Glutamatergic neuron (in vitro differentiated cells): ENCODE data around the gene PLEKHM2. TPM values are rescaled to one million over a fixed set of nuclear protein-coding genes. Genes with fewer than 3 reads are reported as not detected.

Experiments
- DNase-seq: peaks from one replicate; pipeline ENCODE4 v3.0.0; 2022
- H3K27ac Mint-ChIP-seq: one replicate; pipeline ENCODE4 v1.8.0; 2020; ENCODE audit warnings: mild to moderate bottlenecking, mixed read lengths, inconsistent platforms; ENCODE audit not compliant: unreplicated experiment
- H3K27me3 Mint-ChIP-seq: one replicate; pipeline ENCODE4 v1.8.0; 2020; ENCODE audit warnings: mild to moderate bottlenecking, moderate library complexity, mixed read lengths, inconsistent platforms; ENCODE audit not compliant: unreplicated experiment
- H3K36me3 Mint-ChIP-seq: one replicate; pipeline ENCODE4 v1.8.0; 2020; ENCODE audit warnings: mild to moderate bottlenecking, mixed read lengths, inconsistent platforms; ENCODE audit not compliant: unreplicated experiment
- H3K4me1 Mint-ChIP-seq: one replicate; pipeline ENCODE4 v1.8.0; 2020; ENCODE audit warnings: mild to moderate bottlenecking, low read depth, mixed read lengths, inconsistent platforms; ENCODE audit not compliant: unreplicated experiment
- H3K4me3 Mint-ChIP-seq: one replicate; pipeline ENCODE4 v1.8.0; 2020; ENCODE audit warnings: mild to moderate bottlenecking, mixed read lengths, inconsistent platforms; ENCODE audit not compliant: unreplicated experiment
- H3K9me3 Mint-ChIP-seq: one replicate; pipeline ENCODE4 v1.8.0; 2020; ENCODE audit warnings: mild to moderate bottlenecking, moderate library complexity, mixed read lengths, inconsistent platforms; ENCODE audit not compliant: unreplicated experiment
- CTCF ChIP-seq: fragments of 200-600 bp; sonication (generic); IDR thresholded peaks from one replicate; pipeline ENCODE4 v1.5.0; 2021; ENCODE audit not compliant: partially characterized antibody, unreplicated experiment
- total RNA-seq: library from RNA; stranded (reverse); fragmentation: NEBNext Ultra II Directional; extraction: Animal tissue kit (Norgen Biotek cat#: 25700); gene quantifications from one replicate; pipeline ENCODE4 v1.2.1, GENCODE V29; 2021; ENCODE audit not compliant: unreplicated experiment

The PLEKHM2 gene
- total RNA-seq, 1 donor from 2014 or later: 66.9 TPM

- no peak for DNase-seq
- Mint-ChIP-seq H3K27me3 (peaks cover 5% of the 10 kb centered on the region), H3K36me3 (no peaks in the 10 kb centered on the region), H3K27ac (no peak overlapping the region), H3K4me3 (no peak overlapping the region), H3K9me3 (peaks cover 7% of the 10 kb centered on the region), H3K4me1 (peaks cover 15% of the 10 kb centered on the region)
- no peak for TF ChIP-seq CTCF
These were observed 47.9 kb downstream of the PLEKHM2 start for GRCh38 chr1:15731735-15732685.

- no peak for TF ChIP-seq CTCF
- peaks cover 11% of the 10 kb centered on the region for H3K4me1 Mint-ChIP-seq
- peaks cover 7% of the 10 kb centered on the region for H3K9me3 Mint-ChIP-seq
- H3K27ac Mint-ChIP-seq: no peak overlapping the region
- H3K36me3 Mint-ChIP-seq: no peaks in the 10 kb centered on the region
- peaks cover 8% of the 10 kb centered on the region for H3K27me3 Mint-ChIP-seq
- no peak for DNase-seq
- no peak overlapping the region for H3K4me3 Mint-ChIP-seq
These were observed 48.6 kb downstream of the PLEKHM2 start for GRCh38 chr1:15732686-15733081.

GRCh38 chr1:15733218-15733725 lies 49.2 kb downstream of the PLEKHM2 start:
- Mint-ChIP-seq H3K4me3 (no peak overlapping the region), H3K4me1 (peaks cover 7% of the 10 kb centered on the region), H3K9me3 (peaks cover 7% of the 10 kb centered on the region), H3K27me3 (peaks cover 8% of the 10 kb centered on the region), H3K36me3 (no peaks in the 10 kb centered on the region), H3K27ac (no peak overlapping the region)
- TF ChIP-seq CTCF: no peak
- DNase-seq: no peak

- H3K9me3 Mint-ChIP-seq: peaks cover 7% of the 10 kb centered on the region
- H3K4me3 Mint-ChIP-seq: no peak overlapping the region
- H3K36me3 Mint-ChIP-seq: no peaks in the 10 kb centered on the region
- no peak overlapping the region for H3K27ac Mint-ChIP-seq
- DNase-seq: no peak
- no peak for TF ChIP-seq CTCF
- peaks cover 7% of the 10 kb centered on the region for H3K4me1 Mint-ChIP-seq
- peaks cover 8% of the 10 kb centered on the region for H3K27me3 Mint-ChIP-seq
These were observed 49.7 kb downstream of the PLEKHM2 start for GRCh38 chr1:15733726-15734226.

GRCh38 chr1:15734296-15734695 lies 50.2 kb downstream of the PLEKHM2 start:
- no peak overlapping the region for H3K27ac Mint-ChIP-seq
- H3K4me3 Mint-ChIP-seq: no peak overlapping the region
- peaks cover 7% of the 10 kb centered on the region for H3K4me1 Mint-ChIP-seq
- no peaks in the 10 kb centered on the region for H3K36me3 Mint-ChIP-seq
- peaks cover 8% of the 10 kb centered on the region for H3K27me3 Mint-ChIP-seq
- TF ChIP-seq CTCF: no peak
- DNase-seq: no peak
- H3K9me3 Mint-ChIP-seq: peaks cover 4% of the 10 kb centered on the region
